GM19099 (cell line): Measurements from ENCODE around the gene ZFX.

Source experiments
- POLR2A ChIP-seq: IDR thresholded peaks from 3 replicates; pipeline ENCODE4 v1.6.1; 2011; ENCODE audit warnings: low read depth; ENCODE audit not compliant: insufficient read length; ENCODE audit errors: extremely low read depth

Gene ZFX

DNA sequence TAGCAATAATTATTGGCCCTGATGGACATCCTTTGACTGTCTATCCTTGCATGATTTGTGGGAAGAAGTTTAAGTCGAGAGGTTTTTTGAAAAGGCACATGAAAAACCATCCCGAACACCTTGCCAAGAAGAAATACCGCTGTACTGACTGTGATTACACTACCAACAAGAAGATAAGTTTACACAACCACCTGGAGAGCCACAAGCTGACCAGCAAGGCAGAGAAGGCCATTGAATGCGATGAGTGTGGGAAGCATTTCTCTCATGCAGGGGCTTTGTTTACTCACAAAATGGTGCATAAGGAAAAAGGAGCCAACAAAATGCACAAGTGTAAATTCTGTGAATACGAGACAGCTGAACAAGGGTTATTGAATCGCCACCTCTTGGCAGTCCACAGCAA lies 60.7 kb downstream of the ZFX start:
- no peak for TF ChIP-seq POLR2A

- TF ChIP-seq POLR2A, result no peak
Observed at GRCh38 chrX:24214568-24214967, 65.0 kb downstream of the ZFX start.

DNA sequence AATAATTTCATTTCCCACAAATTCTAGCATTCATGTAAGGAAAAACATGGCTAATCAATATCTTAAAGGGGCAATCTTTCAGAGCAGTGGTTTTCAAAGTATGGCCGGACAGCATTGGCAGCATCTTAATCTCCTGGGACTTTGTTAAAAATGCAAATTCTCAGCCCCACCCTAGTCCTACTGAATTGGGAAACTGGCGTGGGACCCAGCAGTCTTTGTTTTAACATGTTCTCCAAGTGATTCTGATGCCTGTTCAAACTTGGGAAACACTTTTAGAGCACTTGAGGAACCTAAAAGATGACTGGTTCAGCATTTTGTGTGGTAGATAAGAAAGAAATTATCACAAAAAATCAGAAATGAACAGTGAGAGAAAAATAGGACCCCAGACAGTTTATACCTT lies 65.7 kb downstream of the ZFX start:
- no peak for TF ChIP-seq POLR2A

DNA sequence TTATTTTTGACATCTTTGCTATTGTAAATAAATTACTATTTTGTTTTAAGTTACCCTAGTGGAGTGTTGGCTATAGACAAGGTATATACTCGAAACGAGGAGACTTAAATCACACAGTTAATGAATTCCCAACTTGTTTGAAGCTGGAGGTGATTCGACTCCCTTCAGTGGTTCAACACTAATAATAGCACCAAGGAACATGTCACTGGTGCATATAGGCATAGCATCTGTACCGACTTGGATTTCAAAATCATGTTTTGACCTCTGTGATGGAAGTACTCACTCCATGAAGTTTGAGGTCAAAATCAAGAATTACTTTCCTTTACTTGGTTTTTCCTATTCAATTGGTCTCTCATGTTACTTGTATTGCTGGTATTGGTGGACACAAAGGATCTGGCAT lies 66.5 kb downstream of the ZFX start:
- TF ChIP-seq POLR2A, result no peak

DNA sequence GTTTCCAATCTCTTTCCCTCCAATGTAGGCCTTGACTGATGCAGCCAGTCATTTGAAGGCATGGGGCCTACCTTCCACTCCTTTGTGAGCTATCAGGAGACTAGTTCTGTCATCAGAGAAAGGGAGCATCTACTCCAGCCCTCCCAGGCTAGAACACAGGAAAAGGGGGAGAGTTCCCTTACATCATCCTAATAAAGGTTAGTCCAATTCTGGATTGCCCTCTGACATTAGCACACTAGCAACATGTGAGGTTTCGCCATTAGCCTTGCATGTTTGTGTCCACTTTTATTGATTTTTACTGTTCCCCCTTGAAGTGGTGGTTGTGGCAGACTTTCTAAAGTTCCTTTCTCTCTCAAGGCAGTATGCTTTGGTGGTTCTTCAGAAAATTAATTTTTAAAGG lies 67.3 kb downstream of the ZFX start:
- no peak for TF ChIP-seq POLR2A

GRCh38 chrX:24219320-24219719 lies 69.8 kb downstream of the ZFX start:
- TF ChIP-seq POLR2A, result no peak

- no peak for TF ChIP-seq POLR2A
Observed at GRCh38 chrX:24221872-24222271, 72.3 kb downstream of the ZFX start.

GRCh38 chrX:24225265-24225664 lies 75.7 kb downstream of the ZFX start:
- TF ChIP-seq POLR2A, result no peak

DNA sequence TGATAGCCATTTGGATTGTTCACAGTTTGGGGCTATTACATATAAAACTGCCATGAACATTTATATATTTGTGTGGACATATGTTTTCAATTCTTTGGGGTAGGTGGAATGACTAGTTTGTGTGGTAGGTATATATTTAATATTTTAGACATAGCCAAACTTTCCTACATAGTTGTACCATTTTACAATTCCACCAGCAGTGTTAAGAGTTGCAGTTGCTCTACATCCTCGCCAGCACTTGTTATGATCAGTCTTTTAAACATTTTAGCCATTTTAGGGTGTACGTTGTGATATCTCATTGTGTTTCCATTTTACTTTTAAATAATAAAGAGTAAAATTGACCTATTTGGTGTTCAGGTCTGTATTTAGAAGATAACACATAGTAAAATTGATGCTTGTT lies 76.6 kb downstream of the ZFX start:
- TF ChIP-seq POLR2A, result no peak

DNA sequence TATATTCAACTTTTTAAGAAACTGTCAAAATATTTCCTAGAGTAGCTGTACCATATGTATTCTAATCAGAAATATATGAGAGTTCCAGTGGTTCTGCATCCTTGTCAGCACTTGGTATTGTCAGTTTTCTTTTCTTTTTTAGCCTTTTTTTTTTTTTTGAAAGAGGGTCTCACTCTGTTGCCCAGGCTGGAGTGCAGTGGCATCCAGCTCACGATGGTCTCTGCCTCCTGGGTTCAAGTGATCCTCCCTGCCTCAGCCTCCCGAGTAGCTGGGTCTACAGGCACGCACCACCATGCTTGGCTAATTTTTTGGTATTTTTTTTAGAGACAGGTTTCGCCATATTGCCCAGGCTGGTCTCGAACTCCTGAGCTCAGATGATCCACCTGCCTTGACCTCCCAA lies 79.1 kb downstream of the ZFX start:
- no peak for TF ChIP-seq POLR2A

GRCh38 chrX:24229400-24229879 lies 79.9 kb downstream of the ZFX start:
- TF ChIP-seq POLR2A, result no peak

GRCh38 chrX:24229976-24230375 lies 80.4 kb downstream of the ZFX start:
- TF ChIP-seq POLR2A, result no peak

DNA sequence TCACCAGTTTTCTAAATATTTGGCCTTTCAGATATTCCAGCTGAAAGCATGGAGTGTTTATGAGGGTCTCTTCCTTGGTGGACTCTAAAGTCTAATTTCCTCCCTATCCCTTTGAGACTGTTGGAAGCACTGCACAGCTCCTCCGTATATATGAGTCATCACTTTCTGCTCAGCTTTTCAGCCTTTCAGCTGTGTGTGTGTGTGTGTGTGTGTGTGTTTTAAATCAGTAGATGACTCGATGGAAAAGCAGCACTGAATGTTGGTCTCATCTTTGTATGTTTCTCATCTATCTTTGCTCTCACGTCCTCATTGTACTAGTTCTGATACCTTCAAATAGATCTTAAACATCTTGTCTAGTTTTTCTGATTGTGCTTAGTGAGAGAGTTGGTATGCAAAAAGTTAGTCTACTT lies 81.6 kb downstream of the ZFX start:
- no peak for TF ChIP-seq POLR2A

- TF ChIP-seq POLR2A, result no peak
Observed at GRCh38 chrX:24231641-24232179, 82.2 kb downstream of the ZFX start.

DNA sequence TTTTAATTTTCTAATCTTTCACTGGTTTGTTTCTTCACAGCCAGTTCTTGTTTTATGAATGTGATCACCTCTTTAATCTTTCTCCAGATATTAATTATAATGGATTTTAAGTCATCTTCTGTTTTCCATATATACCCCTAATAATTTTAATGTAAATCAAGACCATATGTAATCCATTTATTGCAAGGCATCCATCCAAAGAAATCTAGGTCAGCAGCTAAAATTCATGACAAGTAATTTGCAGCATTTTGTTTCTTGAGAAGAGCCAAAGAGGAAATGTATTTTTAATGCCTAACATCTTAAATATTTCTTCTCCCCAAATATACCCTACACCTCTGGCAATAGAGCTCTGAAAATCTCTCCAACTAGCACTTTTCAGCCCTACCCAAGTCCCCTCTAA lies 83.3 kb downstream of the ZFX start:
- no peak for TF ChIP-seq POLR2A

GRCh38 chrX:24235084-24235710 lies 85.7 kb downstream of the ZFX start:
- no peak for TF ChIP-seq POLR2A
